Measurements from ENCODE around the gene SLC4A3.

SLC4A3 gene

DNA sequence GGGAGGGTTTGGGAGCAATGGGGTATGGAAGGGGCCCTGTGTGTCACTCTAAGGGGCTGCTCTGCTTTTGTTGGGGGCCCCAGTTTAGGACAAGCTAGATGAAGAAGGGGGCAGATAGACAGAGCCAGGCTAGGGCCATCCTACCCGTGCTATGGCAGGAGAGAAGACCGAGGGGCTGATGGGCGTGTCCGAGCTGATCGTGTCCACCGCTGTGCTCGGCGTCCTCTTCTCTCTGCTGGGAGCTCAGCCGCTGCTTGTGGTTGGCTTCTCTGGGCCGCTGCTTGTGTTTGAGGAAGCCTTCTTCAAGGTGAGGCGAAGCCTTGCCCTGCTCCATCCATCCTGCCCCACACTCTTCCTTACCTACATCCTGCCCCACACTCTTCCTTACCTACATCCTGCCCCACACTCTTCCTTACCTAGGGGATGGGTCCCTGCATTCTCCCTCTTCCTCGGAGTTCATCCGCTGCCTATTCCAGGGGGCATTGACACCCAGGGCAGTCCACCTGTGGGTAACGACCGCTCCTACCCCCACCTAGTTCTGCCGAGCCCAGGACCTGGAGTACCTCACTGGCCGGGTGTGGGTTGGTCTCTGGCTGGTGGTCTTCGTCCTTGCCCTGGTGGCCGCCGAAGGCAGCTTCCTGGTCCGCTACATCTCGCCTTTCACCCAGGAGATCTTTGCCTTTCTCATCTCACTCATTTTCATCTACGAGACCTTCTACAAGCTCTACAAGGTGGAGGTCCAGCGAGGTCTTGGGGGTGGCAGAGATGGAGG, 8.9 kb downstream of the SLC4A3 start:
- H3K27me3 ChIP-seq (replicated peaks in 2 of 5; ENCODE audit: control insufficient read depth in 4 of 5, insufficient read depth in 5 of 5, low read length in 4 of 5) = peaks cover 0 to 4% (median 0%) of the 10 kb centered on the region in 5 experiments
- H3K36me3 ChIP-seq (ENCODE audit: control insufficient read depth in 4 of 4, insufficient read depth in 4 of 4, low read length in 3 of 4) = no peaks in the 10 kb centered on the region
- 92% methylated on average over 17 of the region's 24 CpGs for WGBS (ENCODE audit: insufficient coverage)
- DNase-seq = no peak
- H3K27ac ChIP-seq (ENCODE audit: insufficient read depth in 1 of 2, low read depth in 1 of 2, low read length in 2 of 2, poor library complexity in 1 of 2, severe bottlenecking in 2 of 2) = no peak overlapping the region
- H3K4me3 ChIP-seq (ENCODE audit: control insufficient read depth in 1 of 7, extremely low read depth in 1 of 7, insufficient read depth in 4 of 7, low read depth in 2 of 7, low read length in 6 of 7) = no peak overlapping the region
- H3K9me3 ChIP-seq (ENCODE audit: control extremely low read depth in 1 of 5, control insufficient read depth in 4 of 5, insufficient read depth in 2 of 5, low read depth in 1 of 5, low read length in 4 of 5) = no peaks in the 10 kb centered on the region
- POLR2A ChIA-PET = no interaction called here
- no peaks in the 10 kb centered on the region for H3K4me1 ChIP-seq (ENCODE audit: control extremely low read depth in 1 of 4, control insufficient read depth in 4 of 4, insufficient read depth in 4 of 4, low read length in 3 of 4)
- CTCF ChIA-PET = interaction anchor here (0.9 to 1.8 kb wide), 3 partner anchors 72 to 95 kb away, joined by 3 to 9 read pairs (median 3); no protein-coding TSS in a partner anchor

DNA sequence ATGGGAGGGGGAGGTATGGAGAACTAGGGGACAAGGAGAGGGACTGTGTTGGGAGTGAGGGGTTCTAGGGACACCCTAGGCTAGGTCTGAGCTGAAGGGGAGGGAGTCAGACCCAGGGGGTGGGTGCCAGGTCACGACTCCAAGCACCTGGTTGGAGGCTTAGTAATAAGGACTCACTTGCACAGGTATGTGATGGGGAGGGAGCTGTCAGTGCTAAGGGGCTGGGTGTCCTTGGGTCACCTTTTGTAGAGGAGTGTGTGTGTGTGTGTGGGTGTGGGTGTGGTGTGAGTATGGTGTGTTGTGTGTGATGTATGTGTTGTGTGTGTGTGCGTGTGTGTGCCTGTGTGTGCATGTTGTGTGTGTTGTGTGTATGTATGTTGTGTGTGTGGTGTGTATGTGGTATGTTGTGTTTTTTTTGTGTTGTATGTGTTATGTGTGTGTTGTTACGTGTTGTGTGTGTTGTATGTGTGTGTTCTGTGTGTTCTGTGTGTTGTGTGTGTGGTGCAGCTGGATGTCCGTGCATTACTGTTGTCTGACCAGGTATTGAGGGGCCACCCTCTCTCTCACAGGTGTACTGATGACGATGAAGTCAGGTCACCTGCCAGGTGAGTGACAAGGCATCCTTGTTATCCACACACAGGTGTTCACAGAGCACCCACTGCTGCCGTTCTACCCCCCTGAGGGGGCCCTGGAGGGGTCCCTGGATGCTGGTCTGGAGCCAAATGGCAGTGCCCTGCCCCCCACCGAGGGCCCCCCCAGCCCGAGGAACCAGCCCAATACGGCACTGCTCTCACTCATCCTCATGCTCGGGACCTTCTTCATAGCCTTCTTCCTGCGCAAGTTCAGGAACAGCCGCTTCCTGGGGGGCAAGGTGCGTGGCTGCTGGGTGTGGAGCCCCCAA, 9.8 kb downstream of the SLC4A3 start:
- DNase-seq = no peak
- H3K4me1 ChIP-seq (ENCODE audit: control extremely low read depth in 1 of 4, control insufficient read depth in 4 of 4, insufficient read depth in 4 of 4, low read length in 3 of 4) = peaks cover 0 to 2% (median under 1%) of the 10 kb centered on the region in 4 experiments
- POLR2A ChIA-PET = no interaction called here
- 82% methylated on average over 12 of the region's 13 CpGs for WGBS (ENCODE audit: insufficient coverage)
- H3K9me3 ChIP-seq (ENCODE audit: control extremely low read depth in 1 of 5, control insufficient read depth in 4 of 5, insufficient read depth in 2 of 5, low read depth in 1 of 5, low read length in 4 of 5) = no peaks in the 10 kb centered on the region
- CTCF ChIA-PET = interaction anchor here (1.2 to 11.7 kb wide), 5 partner anchors 8 to 96 kb away, joined by 3 to 125 read pairs (median 8); partner anchors contain the start of genes CHPF and TMEM198
- H3K36me3 ChIP-seq (ENCODE audit: control insufficient read depth in 4 of 4, insufficient read depth in 4 of 4, low read length in 3 of 4) = no peaks in the 10 kb centered on the region
- no peak overlapping the region for H3K4me3 ChIP-seq (ENCODE audit: control insufficient read depth in 1 of 7, extremely low read depth in 1 of 7, insufficient read depth in 4 of 7, low read depth in 2 of 7, low read length in 6 of 7)
- peaks cover 0 to 4% (median 0%) of the 10 kb centered on the region in 5 experiments for H3K27me3 ChIP-seq (replicated peaks in 2 of 5; ENCODE audit: control insufficient read depth in 4 of 5, insufficient read depth in 5 of 5, low read length in 4 of 5)
- H3K27ac ChIP-seq (ENCODE audit: insufficient read depth in 1 of 2, low read depth in 1 of 2, low read length in 2 of 2, poor library complexity in 1 of 2, severe bottlenecking in 2 of 2) = no peak overlapping the region

DNA sequence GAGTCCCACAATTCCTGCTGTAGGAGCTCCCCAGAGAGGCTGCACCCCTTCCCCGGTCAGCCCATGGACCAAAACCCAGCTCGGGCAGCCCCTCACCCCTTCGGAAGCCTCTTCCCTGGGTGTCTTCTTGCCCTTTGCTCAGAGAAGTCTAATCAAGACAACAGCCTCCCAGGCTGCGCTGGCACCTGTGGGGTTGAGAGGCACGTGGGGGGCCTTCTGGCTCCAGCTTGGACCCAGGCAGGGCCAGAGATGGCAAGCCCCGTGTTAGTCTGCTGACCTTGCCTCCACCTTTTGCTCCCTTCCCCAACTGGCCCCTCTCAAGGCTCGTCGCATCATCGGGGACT, 10.4 kb downstream of the SLC4A3 start:
- H3K27ac ChIP-seq (ENCODE audit: insufficient read depth in 1 of 2, low read depth in 1 of 2, low read length in 2 of 2, poor library complexity in 1 of 2, severe bottlenecking in 2 of 2) = no peak overlapping the region
- WGBS (ENCODE audit: insufficient coverage) = 88% methylated on average over 9 of the region's 9 CpGs
- ChIA-PET POLR2A (no interaction called here), CTCF (interaction anchor here (1.3 to 11.7 kb wide), 4 partner anchors 8 to 97 kb away, joined by 3 to 125 read pairs (median 6); partner anchors contain the start of genes CHPF and TMEM198)
- H3K9me3 ChIP-seq (ENCODE audit: control extremely low read depth in 1 of 5, control insufficient read depth in 4 of 5, insufficient read depth in 2 of 5, low read depth in 1 of 5, low read length in 4 of 5) = no peaks in the 10 kb centered on the region
- H3K27me3 ChIP-seq (replicated peaks in 2 of 5; ENCODE audit: control insufficient read depth in 4 of 5, insufficient read depth in 5 of 5, low read length in 4 of 5) = peaks cover 0 to 4% (median 0%) of the 10 kb centered on the region in 5 experiments
- DNase-seq = no peak
- peaks cover 0 to 7% (median 4%) of the 10 kb centered on the region in 4 experiments for H3K4me1 ChIP-seq (ENCODE audit: control extremely low read depth in 1 of 4, control insufficient read depth in 4 of 4, insufficient read depth in 4 of 4, low read length in 3 of 4)
- no peaks in the 10 kb centered on the region for H3K36me3 ChIP-seq (ENCODE audit: control insufficient read depth in 4 of 4, insufficient read depth in 4 of 4, low read length in 3 of 4)
- no peak overlapping the region for H3K4me3 ChIP-seq (ENCODE audit: control insufficient read depth in 1 of 7, extremely low read depth in 1 of 7, insufficient read depth in 4 of 7, low read depth in 2 of 7, low read length in 6 of 7)

DNA sequence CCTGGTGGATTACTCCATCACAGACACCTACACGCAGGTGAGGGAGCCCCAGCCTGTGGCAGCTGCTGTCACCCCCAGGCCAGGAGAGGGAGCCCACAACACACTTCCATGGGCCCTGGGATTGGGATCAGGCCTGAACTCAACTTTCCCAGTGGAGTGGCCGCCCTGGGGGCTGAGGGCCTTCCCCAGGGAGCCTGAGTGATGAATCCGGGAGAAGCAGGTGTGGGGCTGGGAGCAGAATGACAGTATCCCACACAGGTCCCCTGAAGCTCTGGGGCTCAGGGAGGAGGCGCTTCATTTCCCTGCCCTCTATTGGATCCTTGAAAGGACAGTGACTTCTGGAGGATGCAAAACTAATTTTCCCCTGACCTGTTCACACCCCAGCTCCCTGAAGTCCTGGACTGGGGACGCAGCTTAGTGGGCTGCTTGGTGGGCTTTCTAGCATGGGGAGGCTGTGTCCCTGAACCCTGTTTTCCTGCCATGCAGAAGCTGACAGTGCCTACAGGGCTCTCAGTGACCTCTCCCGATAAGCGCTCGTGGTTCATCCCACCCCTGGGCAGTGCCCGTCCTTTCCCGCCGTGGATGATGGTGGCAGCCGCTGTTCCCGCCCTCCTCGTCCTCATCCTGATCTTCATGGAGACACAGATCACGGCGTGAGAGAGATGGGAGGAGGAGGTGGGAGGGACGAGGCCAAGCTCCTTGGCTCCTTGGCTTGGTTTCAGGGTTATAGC, 11.0 kb downstream of the SLC4A3 start:
- ChIA-PET CTCF (interaction anchor here (1.3 to 11.7 kb wide), 4 partner anchors 9 to 97 kb away, joined by 3 to 125 read pairs (median 6); partner anchors contain the start of genes CHPF and TMEM198), POLR2A (no interaction called here)
- H3K4me1 ChIP-seq (ENCODE audit: control extremely low read depth in 1 of 4, control insufficient read depth in 4 of 4, insufficient read depth in 4 of 4, low read length in 3 of 4) = peaks cover 0 to 11% (median 8%) of the 10 kb centered on the region in 4 experiments
- WGBS (ENCODE audit: insufficient coverage) = 96% methylated on average over 15 of the region's 17 CpGs
- H3K27ac ChIP-seq (ENCODE audit: insufficient read depth in 1 of 2, low read depth in 1 of 2, low read length in 2 of 2, poor library complexity in 1 of 2, severe bottlenecking in 2 of 2) = no peak overlapping the region
- no peaks in the 10 kb centered on the region for H3K36me3 ChIP-seq (ENCODE audit: control insufficient read depth in 4 of 4, insufficient read depth in 4 of 4, low read length in 3 of 4)
- H3K9me3 ChIP-seq (ENCODE audit: control extremely low read depth in 1 of 5, control insufficient read depth in 4 of 5, insufficient read depth in 2 of 5, low read depth in 1 of 5, low read length in 4 of 5) = no peaks in the 10 kb centered on the region
- DNase-seq = no peak
- H3K4me3 ChIP-seq (ENCODE audit: control insufficient read depth in 1 of 7, extremely low read depth in 1 of 7, insufficient read depth in 4 of 7, low read depth in 2 of 7, low read length in 6 of 7) = no peak overlapping the region
- peaks cover 0 to 4% (median 0%) of the 10 kb centered on the region in 5 experiments for H3K27me3 ChIP-seq (replicated peaks in 2 of 5; ENCODE audit: control insufficient read depth in 4 of 5, insufficient read depth in 5 of 5, low read length in 4 of 5)

DNA sequence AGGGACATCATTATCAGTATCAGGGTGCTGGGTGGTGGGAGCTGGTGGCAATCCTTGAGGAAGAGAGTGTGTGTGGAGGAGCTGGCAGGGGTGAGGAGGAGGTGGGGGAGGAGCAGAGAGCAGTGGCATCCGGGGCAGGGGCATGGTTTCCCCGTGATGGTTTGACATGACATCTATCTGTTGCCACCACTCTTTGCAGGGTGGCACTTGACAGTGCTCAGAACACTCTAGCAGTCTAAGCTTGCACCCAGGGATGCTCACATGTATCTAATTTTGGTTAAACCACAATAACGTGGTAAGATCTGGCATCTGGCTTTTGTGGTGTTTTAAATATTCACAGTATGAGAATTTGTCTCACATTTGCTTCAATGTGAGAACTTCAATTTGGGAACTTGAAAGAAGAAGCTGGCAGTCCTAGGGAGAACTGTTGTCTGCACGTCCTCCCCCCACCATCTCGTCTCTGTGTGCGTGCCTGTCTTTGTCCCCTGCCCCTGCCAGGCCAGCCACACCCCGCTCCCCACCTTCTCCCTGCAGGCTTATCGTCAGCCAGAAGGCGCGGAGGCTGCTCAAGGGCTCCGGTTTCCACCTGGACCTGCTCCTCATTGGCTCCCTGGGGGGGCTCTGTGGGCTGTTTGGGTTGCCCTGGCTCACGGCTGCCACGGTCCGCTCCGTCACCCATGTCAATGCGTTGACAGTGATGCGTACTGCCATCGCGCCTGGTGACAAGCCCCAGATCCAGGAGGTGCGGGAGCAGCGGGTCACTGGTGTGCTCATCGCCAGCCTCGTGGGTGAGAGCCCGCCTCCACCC, 11.7 kb downstream of the SLC4A3 start:
- CTCF ChIA-PET = interaction anchor here (1.3 to 11.7 kb wide), 4 partner anchors 10 to 98 kb away, joined by 3 to 125 read pairs (median 6); partner anchors contain the start of genes CHPF and TMEM198
- peaks cover 0 to 11% (median 8%) of the 10 kb centered on the region in 4 experiments for H3K4me1 ChIP-seq (ENCODE audit: control extremely low read depth in 1 of 4, control insufficient read depth in 4 of 4, insufficient read depth in 4 of 4, low read length in 3 of 4)
- peaks cover 0 to 4% (median 0%) of the 10 kb centered on the region in 5 experiments for H3K27me3 ChIP-seq (replicated peaks in 2 of 5; ENCODE audit: control insufficient read depth in 4 of 5, insufficient read depth in 5 of 5, low read length in 4 of 5)
- H3K27ac ChIP-seq (ENCODE audit: insufficient read depth in 1 of 2, low read depth in 1 of 2, low read length in 2 of 2, poor library complexity in 1 of 2, severe bottlenecking in 2 of 2) = no peak overlapping the region
- POLR2A ChIA-PET = no interaction called here
- 90% methylated on average over 17 of the region's 24 CpGs for WGBS (ENCODE audit: insufficient coverage)
- H3K36me3 ChIP-seq (ENCODE audit: control insufficient read depth in 4 of 4, insufficient read depth in 4 of 4, low read length in 3 of 4) = no peaks in the 10 kb centered on the region
- DNase-seq = no peak
- no peak overlapping the region for H3K4me3 ChIP-seq (ENCODE audit: control insufficient read depth in 1 of 7, extremely low read depth in 1 of 7, insufficient read depth in 4 of 7, low read depth in 2 of 7, low read length in 6 of 7)
- H3K9me3 ChIP-seq (ENCODE audit: control extremely low read depth in 1 of 5, control insufficient read depth in 4 of 5, insufficient read depth in 2 of 5, low read depth in 1 of 5, low read length in 4 of 5) = no peaks in the 10 kb centered on the region

DNA sequence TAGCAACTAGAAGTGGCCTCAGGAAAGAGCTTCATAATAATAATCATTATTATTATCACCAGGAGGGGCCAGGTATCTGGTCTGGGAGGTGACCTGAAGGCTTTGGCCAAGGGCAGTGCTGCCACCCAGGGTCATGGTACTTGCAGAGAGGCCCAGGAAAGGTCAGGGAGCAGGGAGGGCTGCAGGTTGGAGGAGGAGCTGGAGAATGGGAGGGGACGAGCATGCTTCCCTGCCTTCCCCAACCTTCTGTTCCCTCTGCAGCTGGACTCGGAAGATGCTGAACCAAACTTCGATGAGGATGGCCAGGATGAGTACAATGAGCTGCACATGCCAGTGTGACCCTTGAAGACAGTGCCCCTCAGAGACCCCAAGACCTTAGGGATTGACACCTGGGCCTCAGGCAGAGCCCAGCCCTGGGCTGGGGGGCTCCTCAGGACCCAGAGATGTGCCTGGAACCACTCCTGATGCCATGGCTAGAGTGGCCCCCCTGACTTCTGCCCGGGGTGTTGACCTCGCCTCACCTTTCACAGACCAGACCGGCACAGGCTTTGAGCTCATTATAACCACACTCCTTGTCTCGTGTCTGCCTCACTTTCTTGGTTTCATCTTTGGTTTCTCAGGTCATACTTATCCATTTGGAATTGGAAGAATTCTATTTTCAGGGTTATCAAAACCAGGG, 14.1 kb downstream of the SLC4A3 start:
- CTCF ChIA-PET = interaction anchor here (1.0 to 11.7 kb wide), 15 partner anchors 12 to 239 kb away, joined by 3 to 125 read pairs (median 6); partner anchors contain the start of genes CHPF, INHA, OBSL1 and SLC4A3

More for the DNA sequence above, 14.1 kb downstream of the SLC4A3 start:
- H3K36me3 ChIP-seq (ENCODE audit: control insufficient read depth in 4 of 4, insufficient read depth in 4 of 4, low read length in 3 of 4) = no peaks in the 10 kb centered on the region
- no peak for DNase-seq
- peaks cover 0 to 4% (median 0%) of the 10 kb centered on the region in 5 experiments for H3K27me3 ChIP-seq (replicated peaks in 2 of 5; ENCODE audit: control insufficient read depth in 4 of 5, insufficient read depth in 5 of 5, low read length in 4 of 5)
- no peaks in the 10 kb centered on the region for H3K9me3 ChIP-seq (ENCODE audit: control extremely low read depth in 1 of 5, control insufficient read depth in 4 of 5, insufficient read depth in 2 of 5, low read depth in 1 of 5, low read length in 4 of 5)
- no peak overlapping the region for H3K4me3 ChIP-seq (ENCODE audit: control insufficient read depth in 1 of 7, extremely low read depth in 1 of 7, insufficient read depth in 4 of 7, low read depth in 2 of 7, low read length in 6 of 7)
- H3K4me1 ChIP-seq (ENCODE audit: control extremely low read depth in 1 of 4, control insufficient read depth in 4 of 4, insufficient read depth in 4 of 4, low read length in 3 of 4) = peaks cover 0 to 11% (median 8%) of the 10 kb centered on the region in 4 experiments
- POLR2A ChIA-PET = no interaction called here
- WGBS (ENCODE audit: insufficient coverage) = 98% methylated on average over 6 of the region's 7 CpGs
- H3K27ac ChIP-seq (ENCODE audit: insufficient read depth in 1 of 2, low read depth in 1 of 2, low read length in 2 of 2, poor library complexity in 1 of 2, severe bottlenecking in 2 of 2) = no peak overlapping the region
